ENCODE data around the gene UPK3A. TPM values are rescaled to one million over a fixed set of nuclear protein-coding genes. Genes with fewer than 3 reads are reported as not detected.

UPK3A gene
- total RNA-seq, 1 donor from 2014 or later = 2.0 TPM

DNA sequence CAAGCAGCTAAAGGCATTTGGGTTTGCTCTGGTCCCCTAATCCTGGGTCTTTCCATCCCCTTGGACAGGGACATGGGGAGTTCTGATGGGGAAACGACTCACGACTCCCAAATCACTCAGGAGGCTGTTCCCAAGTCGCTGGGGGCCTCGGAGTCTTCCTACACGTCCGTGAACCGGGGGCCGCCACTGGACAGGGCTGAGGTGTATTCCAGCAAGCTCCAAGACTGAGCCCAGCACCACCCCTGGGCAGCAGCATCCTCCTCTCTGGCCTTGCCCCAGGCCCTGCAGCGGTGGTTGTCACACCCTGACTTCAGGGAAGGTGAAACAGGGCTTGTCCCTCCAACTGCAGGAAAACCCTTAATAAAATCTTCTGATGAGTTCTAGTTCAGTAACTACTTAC lies 10.7 kb downstream of the UPK3A start:
- TF ChIP-seq, protein P1, sequence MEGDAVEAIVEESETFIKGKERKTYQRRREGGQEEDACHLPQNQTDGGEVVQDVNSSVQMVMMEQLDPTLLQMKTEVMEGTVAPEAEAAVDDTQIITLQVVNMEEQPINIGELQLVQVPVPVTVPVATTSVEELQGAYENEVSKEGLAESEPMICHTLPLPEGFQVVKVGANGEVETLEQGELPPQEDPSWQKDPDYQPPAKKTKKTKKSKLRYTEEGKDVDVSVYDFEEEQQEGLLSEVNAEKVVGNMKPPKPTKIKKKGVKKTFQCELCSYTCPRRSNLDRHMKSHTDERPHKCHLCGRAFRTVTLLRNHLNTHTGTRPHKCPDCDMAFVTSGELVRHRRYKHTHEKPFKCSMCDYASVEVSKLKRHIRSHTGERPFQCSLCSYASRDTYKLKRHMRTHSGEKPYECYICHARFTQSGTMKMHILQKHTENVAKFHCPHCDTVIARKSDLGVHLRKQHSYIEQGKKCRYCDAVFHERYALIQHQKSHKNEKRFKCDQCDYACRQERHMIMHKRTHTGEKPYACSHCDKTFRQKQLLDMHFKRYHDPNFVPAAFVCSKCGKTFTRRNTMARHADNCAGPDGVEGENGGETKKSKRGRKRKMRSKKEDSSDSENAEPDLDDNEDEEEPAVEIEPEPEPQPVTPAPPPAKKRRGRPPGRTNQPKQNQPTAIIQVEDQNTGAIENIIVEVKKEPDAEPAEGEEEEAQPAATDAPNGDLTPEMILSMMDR (conservative IDR thresholded peaks at IDR 0.05; ENCODE audit: low read depth, low read length) = no peak
- H3K4me3 ChIP-seq (ENCODE audit: low read depth, low read length) = no peak overlapping the region
- DNase-seq (ENCODE audit: low read depth) = no peak

- no peak for DNase-seq (ENCODE audit: low read depth)
- TF ChIP-seq, protein P1 (conservative IDR thresholded peaks at IDR 0.05; ENCODE audit: low read depth, low read length) = no peak
- H3K4me3 ChIP-seq (ENCODE audit: low read depth, low read length) = no peak overlapping the region
These were observed 12.0 kb downstream of the UPK3A start for GRCh38 chr22:45296628-45297297.

DNA sequence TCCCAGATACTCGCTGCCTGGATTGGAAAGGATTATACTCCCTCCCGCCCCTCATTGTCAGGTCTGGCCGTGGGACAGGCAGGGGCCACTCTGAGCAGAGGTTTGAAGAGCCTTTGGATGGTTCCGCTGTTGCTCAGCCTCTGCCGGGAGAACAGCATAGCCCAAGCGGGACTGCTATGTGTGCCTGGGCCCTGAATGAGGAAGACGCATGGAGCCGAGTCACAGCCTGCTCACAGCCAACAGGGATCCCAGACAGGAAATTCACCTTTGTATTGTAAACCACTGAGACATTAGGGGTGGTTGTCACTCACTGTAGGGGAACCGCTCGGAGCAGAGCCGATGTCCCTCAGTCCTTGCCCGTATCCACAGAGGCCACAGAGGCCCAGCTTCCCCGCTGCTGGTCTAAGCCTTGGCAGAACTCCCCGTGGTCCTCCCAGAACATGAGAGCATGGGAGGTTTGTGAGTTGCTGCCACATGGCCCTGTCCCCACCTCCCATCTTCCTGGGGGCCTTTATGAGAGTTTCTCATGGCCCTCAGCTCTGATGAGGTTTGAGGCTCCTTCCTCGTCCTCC lies 14.3 kb downstream of the UPK3A start:
- no peak for DNase-seq (ENCODE audit: low read depth)

GRCh38 chr22:45302751-45303150 lies 18.0 kb downstream of the UPK3A start:
- TF ChIP-seq, protein P1 (conservative IDR thresholded peaks at IDR 0.05; ENCODE audit: low read depth, low read length) = no peak
- DNase-seq (ENCODE audit: low read depth) = no peak
- no peak overlapping the region for H3K4me3 ChIP-seq (ENCODE audit: low read depth, low read length)

More for the DNA sequence above, 14.3 kb downstream of the UPK3A start:
- TF ChIP-seq, protein P1 (conservative IDR thresholded peaks at IDR 0.05; ENCODE audit: low read depth, low read length) = no peak
- no peak overlapping the region for H3K4me3 ChIP-seq (ENCODE audit: low read depth, low read length)

GRCh38 chr22:45303181-45303580 lies 18.4 kb downstream of the UPK3A start:
- H3K4me3 ChIP-seq (ENCODE audit: low read depth, low read length) = no peak overlapping the region
- TF ChIP-seq, protein P1 (conservative IDR thresholded peaks at IDR 0.05; ENCODE audit: low read depth, low read length) = no peak
- no peak for DNase-seq (ENCODE audit: low read depth)

DNA sequence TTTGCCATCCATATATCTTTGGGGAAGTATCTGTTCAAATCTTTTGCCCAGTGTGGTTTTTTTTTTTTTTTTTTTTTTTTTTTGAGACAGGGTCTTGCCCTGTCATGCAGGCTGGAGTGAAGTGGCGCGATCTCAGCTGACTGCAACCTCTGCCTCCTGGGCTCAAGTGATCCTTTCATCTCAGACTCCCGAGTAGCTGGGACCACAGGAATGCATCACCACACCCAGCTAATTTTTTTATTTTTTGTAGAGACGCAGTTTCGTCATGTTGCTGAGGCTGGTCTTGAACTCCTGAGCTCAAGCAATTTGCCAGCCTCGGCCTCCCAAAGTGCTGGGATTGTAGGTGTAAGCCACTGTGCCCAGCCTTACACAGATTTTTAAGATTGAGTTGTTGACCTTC lies 20.2 kb downstream of the UPK3A start:
- TF ChIP-seq, protein P1 (conservative IDR thresholded peaks at IDR 0.05; ENCODE audit: low read depth, low read length) = no peak
- no peak for DNase-seq (ENCODE audit: low read depth)
- H3K4me3 ChIP-seq (ENCODE audit: low read depth, low read length) = no peak overlapping the region
